Epithelial cell of proximal tubule (primary cell): ENCODE results near the gene NR6A1. TPM values are rescaled to one million over a fixed set of nuclear protein-coding genes. Genes with fewer than 3 reads are reported as not detected.

Experiments
- DNase-seq: peaks from one replicate; pipeline ENCODE4 v3.0.0-alpha.2; 2011; ENCODE audit warnings: low read depth
- H3K4me3 ChIP-seq: 2 replicates; pipeline ENCODE4 v1.5.1; 2011; ENCODE audit warnings: low read depth, mild to moderate bottlenecking, low read length
- total RNA-seq: library from RNA; depleted of rRNA; stranded (reverse); fragments of >200 nt; gene quantifications from 2 replicates; pipeline ENCODE4 v1.2.3, GENCODE V29; 2015
- TF ChIP-seq, protein P1 (sequence below): conservative IDR thresholded peaks from 2 replicates; pipeline ENCODE4 v1.5.1; 2012; ENCODE audit warnings: low read depth, mild to moderate bottlenecking, low read length

NR6A1 gene
- total RNA-seq, 1 donor from 2014 or later, result 2.0 TPM

DNA sequence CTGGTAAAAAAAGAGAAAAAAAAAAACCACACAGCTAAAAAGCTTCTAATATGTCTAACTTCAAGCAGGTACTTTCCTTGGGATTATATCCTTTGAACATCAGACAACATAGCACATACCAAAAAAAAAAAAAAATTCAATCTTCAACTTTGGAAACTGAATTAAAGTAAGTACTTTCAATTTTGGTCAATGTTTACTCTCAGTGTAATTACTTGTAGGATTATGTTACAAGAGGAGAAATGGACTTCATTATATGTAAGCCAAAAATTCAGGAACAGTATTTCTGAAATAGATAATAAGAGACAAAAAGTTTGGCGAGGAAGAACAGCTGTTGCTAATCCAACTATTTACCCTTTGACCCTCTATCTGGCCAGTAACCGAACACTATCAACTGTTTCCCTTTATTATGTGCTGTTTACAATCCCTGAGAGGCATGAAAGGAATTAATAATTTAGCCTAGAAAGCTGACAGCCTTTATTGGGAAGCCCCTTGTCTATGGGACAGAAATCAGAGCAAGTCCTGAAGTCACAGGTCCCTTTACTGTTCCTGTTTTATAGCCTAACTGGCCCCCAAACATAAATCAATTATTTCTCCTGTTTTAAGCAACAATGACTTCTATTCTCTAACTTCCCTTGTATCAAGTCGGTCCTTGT lies 46.6 kb downstream of the NR6A1 start:
- no peak overlapping the region for H3K4me3 ChIP-seq
- no peak for DNase-seq
- TF ChIP-seq, protein P1, sequence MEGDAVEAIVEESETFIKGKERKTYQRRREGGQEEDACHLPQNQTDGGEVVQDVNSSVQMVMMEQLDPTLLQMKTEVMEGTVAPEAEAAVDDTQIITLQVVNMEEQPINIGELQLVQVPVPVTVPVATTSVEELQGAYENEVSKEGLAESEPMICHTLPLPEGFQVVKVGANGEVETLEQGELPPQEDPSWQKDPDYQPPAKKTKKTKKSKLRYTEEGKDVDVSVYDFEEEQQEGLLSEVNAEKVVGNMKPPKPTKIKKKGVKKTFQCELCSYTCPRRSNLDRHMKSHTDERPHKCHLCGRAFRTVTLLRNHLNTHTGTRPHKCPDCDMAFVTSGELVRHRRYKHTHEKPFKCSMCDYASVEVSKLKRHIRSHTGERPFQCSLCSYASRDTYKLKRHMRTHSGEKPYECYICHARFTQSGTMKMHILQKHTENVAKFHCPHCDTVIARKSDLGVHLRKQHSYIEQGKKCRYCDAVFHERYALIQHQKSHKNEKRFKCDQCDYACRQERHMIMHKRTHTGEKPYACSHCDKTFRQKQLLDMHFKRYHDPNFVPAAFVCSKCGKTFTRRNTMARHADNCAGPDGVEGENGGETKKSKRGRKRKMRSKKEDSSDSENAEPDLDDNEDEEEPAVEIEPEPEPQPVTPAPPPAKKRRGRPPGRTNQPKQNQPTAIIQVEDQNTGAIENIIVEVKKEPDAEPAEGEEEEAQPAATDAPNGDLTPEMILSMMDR, result no peak

DNA sequence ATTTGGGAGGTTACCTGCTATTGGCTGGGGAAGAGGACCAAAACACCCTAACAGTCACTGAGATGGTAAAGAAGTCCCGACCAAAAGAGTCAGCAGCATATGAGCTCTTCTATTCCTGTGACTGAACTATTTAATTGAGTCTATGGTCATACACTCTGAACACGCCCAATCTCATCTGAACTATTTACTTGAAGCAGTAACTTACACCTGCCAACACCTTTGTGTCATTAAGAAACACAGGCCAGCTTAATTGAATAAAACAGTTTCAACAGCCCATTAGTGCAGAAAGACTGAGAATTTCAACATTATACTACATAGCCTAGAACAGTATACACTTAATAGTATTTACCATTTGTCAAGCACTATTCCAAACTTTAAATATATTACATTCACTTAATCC lies 47.8 kb downstream of the NR6A1 start:
- no peak for DNase-seq
- no peak overlapping the region for H3K4me3 ChIP-seq
- TF ChIP-seq, protein P1, result no peak

DNA sequence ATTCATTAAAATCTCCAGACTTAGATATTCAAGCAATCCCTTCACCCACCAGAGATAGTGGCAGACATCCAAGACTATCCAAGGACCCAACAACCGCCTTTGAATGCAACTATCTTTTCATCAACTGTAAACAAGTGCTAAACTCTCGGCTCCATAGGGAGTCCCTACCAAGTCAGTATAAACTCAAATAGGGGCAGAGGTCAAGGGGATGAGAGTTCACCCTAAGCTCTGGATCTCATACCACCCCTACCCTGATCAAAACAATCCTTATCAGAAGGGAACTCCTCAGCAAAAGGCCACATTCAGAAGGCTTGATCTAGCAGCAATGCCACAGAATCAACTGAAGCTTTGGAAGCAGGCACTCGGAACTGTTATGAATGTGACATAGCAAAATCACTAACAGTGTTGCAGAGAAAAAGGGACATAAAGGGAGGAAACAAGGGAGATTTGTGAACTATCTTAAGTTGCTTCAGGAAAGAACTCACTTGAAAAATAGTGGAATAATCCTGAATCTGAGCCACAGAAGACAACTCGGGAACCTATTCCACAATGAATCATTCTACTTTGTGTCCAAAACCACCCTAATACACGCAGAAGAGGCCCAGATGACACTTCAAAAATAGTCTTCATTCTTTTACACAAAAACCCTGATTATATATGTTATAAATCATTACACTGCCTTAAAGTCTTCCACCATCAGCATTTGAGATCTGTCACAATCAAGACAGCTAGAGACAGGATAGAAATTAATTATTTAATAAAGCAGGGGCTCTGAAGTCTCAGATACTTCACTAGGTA lies 49.8 kb downstream of the NR6A1 start:
- H3K4me3 ChIP-seq, result no peak overlapping the region
- DNase-seq, result no peak
- TF ChIP-seq, protein P1, result no peak

DNA sequence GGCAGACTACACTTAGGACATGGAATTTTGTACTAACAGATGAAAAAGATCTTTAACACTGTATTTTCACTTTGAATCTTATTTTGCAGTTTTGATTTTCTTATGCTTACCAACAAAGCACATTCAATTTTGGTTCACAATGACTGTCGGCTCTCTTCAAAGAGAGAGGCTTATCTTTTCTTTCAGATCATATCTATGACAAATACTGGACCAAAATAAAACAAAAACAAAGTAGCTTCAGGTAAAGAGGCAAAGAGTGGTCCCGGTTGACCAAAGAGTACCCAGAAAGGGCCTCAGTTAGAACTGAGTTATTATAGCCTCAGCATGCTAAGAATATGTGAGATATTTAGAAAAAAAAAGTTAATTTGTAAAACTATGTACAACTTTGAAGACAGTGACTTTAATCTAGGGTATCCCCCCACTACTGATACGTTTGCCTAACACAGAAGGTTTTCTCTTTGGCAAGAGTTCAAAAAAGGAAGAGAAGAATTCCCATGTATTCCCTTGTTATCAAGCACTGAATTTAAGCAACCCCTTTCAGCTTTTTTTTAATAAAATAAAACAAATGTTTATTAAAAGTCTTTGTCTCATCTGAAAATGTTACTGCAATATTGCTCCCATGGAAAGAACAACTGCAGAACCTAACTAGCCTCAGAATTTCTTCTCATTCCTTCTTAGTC lies 50.5 kb downstream of the NR6A1 start:
- TF ChIP-seq, protein P1, result no peak
- H3K4me3 ChIP-seq, result no peak overlapping the region
- no peak for DNase-seq

DNA sequence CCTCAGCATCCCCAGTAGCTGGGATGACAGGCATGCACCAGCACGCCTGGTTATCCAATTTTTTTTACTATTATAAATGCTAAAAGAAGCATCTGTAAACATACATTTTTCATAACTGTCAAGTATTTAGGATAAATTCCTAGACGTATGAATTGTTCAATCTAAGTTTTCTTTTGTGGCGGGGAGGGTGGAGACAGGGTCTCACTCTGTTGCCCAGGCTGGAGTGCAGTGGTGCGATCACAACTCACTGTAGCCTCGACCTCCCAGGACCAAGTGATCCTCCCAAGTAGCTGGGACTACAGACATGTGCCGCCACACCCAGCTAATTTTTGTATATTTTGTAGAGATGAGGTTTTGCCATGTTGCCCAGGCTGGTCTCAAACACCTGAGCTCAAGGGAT lies 52.2 kb downstream of the NR6A1 start:
- TF ChIP-seq, protein P1, result no peak
- H3K4me3 ChIP-seq, result no peak overlapping the region
- DNase-seq, result no peak

DNA sequence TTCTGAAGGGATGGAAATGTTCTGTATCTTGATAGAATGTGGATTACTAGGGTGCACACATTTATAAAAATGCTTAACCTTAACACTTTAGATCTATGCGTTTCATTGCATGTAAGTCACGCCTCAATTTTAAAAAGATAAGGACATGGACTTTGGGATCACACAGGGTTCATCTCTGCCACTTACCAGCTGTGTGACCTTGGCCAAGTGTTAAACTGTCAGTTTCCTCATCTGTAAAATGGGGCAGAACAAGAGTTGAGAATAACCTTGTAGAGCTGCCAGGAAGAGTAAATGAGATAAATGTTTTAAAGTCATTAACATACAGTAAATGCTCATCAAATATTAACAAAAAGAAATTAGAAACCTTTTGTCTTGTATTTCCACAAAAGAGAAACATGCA lies 53.5 kb downstream of the NR6A1 start:
- H3K4me3 ChIP-seq, result no peak overlapping the region
- DNase-seq, result no peak
- TF ChIP-seq, protein P1, result no peak
